ENCODE measurements around the gene MRPS11. TPM values are rescaled to one million over a fixed set of nuclear protein-coding genes. Genes with fewer than 3 reads are reported as not detected.

MRPS11 gene
- total and polyA plus RNA-seq, 9 donors = 8.3 to 32.4 (median 21.7) TPM

DNA sequence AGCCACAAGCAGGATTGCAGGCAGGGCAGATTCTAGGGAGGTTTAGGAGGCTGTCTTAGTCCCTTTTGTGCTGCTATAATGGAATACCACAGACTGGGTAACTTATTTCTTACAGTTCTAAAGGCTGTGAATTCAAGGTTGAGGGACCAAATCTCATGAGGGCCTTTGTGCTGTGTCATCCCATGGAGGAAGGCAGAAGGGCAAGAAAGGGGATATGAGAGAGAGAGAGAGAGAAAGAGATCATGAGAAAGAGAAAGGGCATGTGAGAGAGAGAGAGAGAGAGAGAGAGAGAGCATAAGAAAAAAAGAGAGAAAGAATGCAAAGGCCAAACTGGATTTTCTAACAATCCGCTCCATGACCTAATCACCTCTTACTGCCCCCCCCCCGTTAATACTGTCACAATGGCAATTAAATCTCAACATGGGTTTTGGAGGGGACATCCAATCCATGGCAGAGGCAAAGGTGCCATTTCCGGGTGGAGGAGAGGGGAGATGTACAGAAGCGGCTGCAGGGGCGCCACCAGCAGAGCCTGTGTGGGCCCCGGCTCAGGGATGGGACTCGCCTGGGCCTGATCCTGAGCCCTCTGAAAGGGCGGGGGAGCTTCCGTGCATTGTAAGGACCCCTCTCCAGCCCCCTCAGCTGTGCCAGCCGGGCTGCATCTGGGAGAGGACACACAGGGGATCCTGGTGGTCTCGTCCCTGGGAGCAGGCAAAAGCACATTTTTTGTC is 20.5 kb downstream of the MRPS11 start:
- H3K27ac ChIP-seq = no peak overlapping the region
- no peaks in the 10 kb centered on the region for H3K4me1 ChIP-seq (ENCODE audit: insufficient read depth)
- no peak overlapping the region for H3K4me3 ChIP-seq
- intact Hi-C loops (cut with DNase I) = loop anchor here in 2 of 4 donors (10.0 kb wide), 2 partner anchors 127 to 417 kb away; no protein-coding TSS in a partner anchor
- no peaks in the 10 kb centered on the region for H3K9me3 ChIP-seq
- TF ChIP-seq, protein P1, sequence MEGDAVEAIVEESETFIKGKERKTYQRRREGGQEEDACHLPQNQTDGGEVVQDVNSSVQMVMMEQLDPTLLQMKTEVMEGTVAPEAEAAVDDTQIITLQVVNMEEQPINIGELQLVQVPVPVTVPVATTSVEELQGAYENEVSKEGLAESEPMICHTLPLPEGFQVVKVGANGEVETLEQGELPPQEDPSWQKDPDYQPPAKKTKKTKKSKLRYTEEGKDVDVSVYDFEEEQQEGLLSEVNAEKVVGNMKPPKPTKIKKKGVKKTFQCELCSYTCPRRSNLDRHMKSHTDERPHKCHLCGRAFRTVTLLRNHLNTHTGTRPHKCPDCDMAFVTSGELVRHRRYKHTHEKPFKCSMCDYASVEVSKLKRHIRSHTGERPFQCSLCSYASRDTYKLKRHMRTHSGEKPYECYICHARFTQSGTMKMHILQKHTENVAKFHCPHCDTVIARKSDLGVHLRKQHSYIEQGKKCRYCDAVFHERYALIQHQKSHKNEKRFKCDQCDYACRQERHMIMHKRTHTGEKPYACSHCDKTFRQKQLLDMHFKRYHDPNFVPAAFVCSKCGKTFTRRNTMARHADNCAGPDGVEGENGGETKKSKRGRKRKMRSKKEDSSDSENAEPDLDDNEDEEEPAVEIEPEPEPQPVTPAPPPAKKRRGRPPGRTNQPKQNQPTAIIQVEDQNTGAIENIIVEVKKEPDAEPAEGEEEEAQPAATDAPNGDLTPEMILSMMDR (IDR thresholded peaks at IDR 0.05) = no peak
- TF ChIP-seq POLR2A (IDR thresholded peaks at IDR 0.05) (no peak), EP300 (IDR thresholded peaks at IDR 0.05) (no peak)
- WGBS, 3 donors = 64 to 70% (median 69%) methylated on average over 10 to 11 of the region's 11 CpGs
- no peak for DNase-seq
- no peaks in the 10 kb centered on the region for H3K36me3 ChIP-seq
- no peaks in the 10 kb centered on the region for H3K27me3 ChIP-seq

DNA sequence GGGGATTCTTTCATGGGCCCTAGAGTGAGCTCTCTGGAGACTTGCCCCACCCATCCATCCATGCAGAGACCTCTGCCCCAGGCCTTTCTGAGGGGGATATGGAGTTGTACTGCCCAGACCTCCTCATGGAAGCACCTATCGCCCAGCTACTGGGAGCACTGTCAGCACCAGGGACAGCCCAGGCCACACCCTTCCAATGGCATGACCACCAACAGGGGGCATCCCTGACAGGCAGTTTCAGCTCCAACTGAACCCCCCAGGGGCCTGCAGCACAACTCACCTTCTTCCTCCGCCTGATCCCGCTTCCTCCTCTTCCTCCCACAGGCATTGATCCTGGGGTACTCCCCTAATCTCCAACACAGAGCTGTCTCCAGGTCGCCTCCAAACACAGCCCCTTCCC is 21.8 kb downstream of the MRPS11 start:
- H3K4me1 ChIP-seq (ENCODE audit: insufficient read depth) = no peaks in the 10 kb centered on the region
- intact Hi-C loops (cut with DNase I) = loop anchor here in 2 of 4 donors (10.0 kb wide), 2 partner anchors 125 to 415 kb away; no protein-coding TSS in a partner anchor

DNA sequence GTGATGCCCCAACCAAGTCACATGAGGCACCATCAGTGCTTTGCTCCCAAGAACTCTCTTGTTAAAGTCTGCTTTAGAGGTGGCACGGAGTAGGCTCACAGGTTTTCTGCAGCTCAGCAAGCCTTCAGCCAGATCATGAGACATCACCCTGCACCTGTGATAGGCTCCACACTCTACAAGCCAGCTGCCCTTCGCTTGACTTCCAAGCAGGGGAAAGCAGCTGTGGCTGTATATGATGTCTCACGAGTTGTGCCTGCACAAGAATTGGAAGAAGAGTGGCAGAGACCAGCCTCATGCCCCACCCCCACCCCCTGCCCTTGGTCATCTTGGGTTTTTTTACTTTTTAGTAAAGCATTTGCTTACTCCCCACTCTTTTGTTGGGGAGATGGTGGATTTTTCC is 22.5 kb downstream of the MRPS11 start:
- Histone ChIP-seq H3K9me3 (no peaks in the 10 kb centered on the region), H3K36me3 (no peaks in the 10 kb centered on the region), H3K4me3 (no peak overlapping the region), H3K27me3 (no peaks in the 10 kb centered on the region), H3K27ac (no peak overlapping the region), H3K4me1 (ENCODE audit: insufficient read depth) (no peaks in the 10 kb centered on the region)
- intact Hi-C loops (cut with DNase I) = no loop called here
- WGBS, 3 donors = 87 to 95% (median 93%) methylated on average over 3 of the region's 3 CpGs
- no peak for DNase-seq
- no peak for TF ChIP-seq EP300 (IDR thresholded peaks at IDR 0.05)
- TF ChIP-seq POLR2A (IDR thresholded peaks at IDR 0.05) = no peak
- TF ChIP-seq, protein P1 (IDR thresholded peaks at IDR 0.05) = no peak

More for the DNA sequence above, 21.8 kb downstream of the MRPS11 start:
- H3K36me3 ChIP-seq = no peaks in the 10 kb centered on the region
- 83 to 84% (median 84%) methylated on average over 4 of the region's 4 CpGs for WGBS, 3 donors
- no peak overlapping the region for H3K27ac ChIP-seq
- TF ChIP-seq POLR2A (IDR thresholded peaks at IDR 0.05) (no peak), EP300 (IDR thresholded peaks at IDR 0.05) (no peak)
- TF ChIP-seq, protein P1 (IDR thresholded peaks at IDR 0.05) = no peak
- no peaks in the 10 kb centered on the region for H3K9me3 ChIP-seq
- DNase-seq = no peak
- no peaks in the 10 kb centered on the region for H3K27me3 ChIP-seq
- no peak overlapping the region for H3K4me3 ChIP-seq

DNA sequence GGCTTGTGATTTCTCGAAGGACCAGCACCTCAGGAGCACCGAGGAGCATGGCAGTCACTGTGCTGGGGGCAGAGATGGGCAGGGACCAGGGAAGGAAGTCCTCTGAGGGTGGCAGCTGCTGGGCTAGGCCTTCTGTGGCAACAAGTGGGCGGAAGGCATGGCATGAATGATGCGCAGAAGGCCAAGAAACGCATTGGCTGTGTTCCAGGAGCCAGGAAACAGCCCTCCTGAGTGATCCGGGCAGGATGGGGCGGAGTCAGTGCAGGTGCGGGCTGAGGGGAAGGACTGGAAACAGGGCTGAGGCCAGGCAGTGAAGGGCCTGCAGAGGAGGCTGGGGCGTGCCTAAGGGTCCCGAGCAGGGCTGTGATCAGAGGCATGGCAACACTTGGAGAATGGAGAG is 23.6 kb downstream of the MRPS11 start:
- Histone ChIP-seq H3K4me1 (ENCODE audit: insufficient read depth) (no peaks in the 10 kb centered on the region), H3K36me3 (no peaks in the 10 kb centered on the region), H3K27me3 (no peaks in the 10 kb centered on the region), H3K9me3 (no peaks in the 10 kb centered on the region), H3K27ac (no peak overlapping the region), H3K4me3 (no peak overlapping the region)
- DNase-seq = no peak
- TF ChIP-seq EP300 (IDR thresholded peaks at IDR 0.05) = no peak
- TF ChIP-seq, protein P1 (IDR thresholded peaks at IDR 0.05) = no peak
- no peak for TF ChIP-seq POLR2A (IDR thresholded peaks at IDR 0.05)
- intact Hi-C loops (cut with DNase I) = no loop called here
- WGBS, 3 donors = 71 to 75% (median 73%) methylated on average over 10 of the region's 10 CpGs

Data from ovary (tissue), 9 donors.